Fibroblast of skin of left biceps (primary cell): ENCODE data around the gene PCDHA2.
"Not testable (repeated sequence)": the region's sequence is repeated elsewhere in the genome, so short reads cannot be mapped to it uniquely, and the experiment has no call there.

Experiments used
- DNase-seq, 2 experiments: peaks; one replicate each; pipeline ENCODE4 v3.0.0-alpha.2; 2013; ENCODE audit warnings: low read depth in 2 of 2

Gene PCDHA2

DNA sequence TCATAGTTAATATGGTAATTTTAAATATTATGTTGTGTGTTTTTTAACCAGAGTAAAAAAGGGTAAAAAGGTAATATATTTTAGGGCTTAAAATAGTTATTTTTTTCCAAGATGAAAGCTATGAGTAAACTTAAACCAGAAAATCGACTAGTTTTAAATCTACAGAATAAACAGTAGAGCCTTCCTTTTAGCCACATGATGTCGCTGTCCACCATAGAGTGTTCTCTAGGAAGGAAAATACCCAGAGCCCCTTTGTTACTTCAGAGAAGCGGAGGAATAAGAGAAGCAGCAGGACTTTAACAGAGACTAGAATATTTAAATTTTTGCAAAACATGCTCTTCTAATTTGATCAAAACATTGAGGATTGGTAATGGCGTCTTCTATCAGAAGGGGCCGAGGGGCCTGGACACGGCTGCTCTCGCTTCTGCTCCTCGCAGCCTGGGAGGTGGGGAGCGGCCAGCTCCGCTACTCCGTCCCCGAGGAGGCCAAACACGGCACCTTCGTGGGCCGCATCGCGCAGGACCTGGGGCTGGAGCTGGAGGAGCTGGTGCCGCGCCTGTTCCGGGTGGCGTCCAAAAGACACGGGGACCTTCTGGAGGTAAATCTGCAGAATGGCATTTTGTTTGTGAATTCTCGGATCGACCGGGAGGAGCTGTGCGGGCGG lies at the start of gene PCDHA2:
Gene PCDHA2, plus strand, starts transcription at position 258 of the 664 bp plus-strand sequence.
- DNase-seq = no peak

DNA sequence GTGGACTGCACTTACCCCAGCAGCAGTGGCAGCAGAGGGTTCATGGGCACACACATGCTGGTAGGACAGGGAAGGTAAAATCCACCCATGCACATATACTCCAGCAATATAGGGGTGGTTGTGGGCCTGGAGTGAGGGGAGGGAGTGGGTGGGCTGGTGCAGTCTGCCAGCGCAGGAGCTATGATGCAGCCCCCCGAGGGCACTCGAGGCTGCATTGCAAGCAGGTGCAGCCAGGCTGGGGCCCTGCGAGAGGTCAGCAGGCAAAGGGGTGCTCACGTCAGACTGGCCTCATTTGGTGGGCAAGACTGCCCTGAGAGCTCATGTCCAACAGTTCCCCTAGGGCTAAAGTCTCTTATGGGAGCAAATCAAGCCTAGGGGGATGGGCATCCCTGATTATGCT lies 41.1 kb upstream of the PCDHA2 start:
- DNase-seq = no peak

DNA sequence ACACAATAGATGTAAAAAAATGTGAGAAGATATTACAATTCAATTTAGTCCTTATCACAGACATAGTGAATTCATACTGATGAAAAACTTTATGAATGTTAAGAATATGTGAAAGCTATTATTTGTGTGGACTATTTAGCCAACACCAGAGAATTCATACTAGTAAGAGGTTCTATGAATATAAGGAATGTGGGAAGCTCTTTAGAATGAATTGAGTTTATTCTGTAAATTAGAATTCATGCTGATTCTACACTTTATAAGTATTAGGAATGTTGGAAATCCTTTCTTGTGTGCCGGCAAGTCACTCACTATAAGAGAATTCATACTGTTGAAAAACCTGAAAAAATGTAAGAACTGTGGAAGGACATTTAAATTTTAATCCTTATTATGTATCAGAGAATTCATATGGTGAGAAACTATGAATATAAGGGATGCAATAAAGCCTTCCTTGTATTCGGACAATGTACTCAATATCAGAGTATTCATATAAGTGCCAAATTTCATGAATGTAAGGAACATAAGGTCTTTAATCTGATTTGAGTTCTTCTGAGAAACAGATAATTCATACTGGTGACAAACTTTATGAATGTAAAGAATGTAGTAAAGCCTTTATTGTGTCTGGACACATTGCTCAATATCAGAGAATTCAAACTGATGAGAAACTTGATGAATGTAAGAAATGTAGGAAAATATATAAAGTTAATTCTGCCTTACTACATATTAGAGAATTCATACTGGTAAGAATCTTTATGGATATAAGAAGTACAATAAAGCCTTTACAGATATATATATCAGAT lies 30.3 kb upstream of the PCDHA2 start:
- DNase-seq = no peak

DNA sequence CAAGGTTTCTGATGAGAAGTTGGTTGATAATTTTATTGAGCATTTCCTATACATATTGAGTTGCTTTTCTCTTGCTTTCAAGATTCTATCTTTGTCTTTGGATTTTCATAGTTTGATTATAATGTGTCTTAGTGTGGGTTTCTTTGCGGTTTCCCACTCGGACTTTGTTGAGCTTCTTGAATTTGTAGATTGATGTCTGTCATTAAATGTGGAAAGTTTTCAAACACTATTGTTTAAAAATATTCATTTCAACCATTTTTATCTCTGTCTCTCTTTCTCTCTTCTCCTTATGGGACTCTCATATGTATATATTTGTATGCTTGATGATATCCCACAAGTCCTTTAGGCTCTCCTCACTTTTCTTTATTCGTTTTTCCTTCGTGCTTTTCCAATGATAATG lies 27.2 kb upstream of the PCDHA2 start:
- no peak for DNase-seq

DNA sequence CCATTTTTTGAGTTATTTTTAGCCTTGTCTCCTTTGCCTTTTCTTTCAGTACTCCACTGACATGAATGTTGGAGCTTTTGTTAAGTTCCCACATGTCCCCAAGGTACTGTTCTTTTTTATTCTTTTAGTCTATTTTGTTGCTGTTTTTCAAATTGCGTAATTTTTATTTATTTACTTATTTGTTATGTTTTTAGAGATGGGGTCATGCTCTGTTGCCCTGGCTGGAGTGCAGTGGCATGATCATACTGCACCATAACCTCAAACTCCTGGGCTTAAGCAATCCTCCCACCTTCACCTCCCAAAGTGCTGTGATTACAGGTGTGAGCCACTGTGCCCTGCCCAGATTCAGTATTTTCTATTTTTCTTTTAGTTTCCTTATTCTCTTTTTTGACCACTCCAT lies 14.1 kb upstream of the PCDHA2 start:
- no peak for DNase-seq

DNA sequence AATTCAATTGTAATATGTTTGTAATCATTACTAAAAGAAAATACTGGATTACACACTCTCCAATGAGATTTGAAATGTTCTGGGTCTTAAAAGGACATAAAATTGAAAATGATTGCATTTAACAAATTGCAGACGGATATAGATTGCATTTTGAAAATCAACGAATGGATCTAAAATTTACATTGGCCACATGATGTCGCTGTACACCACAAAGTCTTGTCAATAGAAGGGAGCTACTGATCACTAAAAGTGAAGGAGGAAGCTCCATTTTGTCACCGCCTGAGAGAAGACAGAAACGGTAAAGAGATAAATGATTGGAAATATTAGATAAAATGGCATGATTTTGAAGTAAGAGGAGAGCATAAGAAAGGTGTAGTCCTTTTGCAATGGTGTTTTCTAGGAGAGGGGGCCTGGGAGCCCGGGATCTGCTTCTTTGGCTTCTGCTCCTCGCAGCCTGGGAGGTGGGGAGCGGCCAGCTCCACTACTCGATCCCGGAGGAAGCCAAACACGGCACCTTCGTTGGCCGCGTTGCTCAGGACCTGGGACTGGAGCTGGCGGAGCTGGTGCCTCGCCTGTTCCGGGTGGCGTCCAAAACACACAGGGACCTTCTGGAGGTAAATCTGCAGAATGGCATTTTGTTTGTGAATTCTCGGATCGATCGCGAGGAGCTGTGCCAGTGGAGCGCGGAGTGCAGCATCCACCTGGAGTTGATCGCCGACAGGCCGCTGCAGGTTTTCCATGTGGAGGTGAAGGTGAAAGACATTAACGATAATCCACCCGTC lies 8.6 kb upstream of the PCDHA2 start, which contains the start of gene PCDHA1:
Gene PCDHA1, plus strand, starts transcription at position 236 of the 782 bp plus-strand sequence.
- DNase-seq = no peak

DNA sequence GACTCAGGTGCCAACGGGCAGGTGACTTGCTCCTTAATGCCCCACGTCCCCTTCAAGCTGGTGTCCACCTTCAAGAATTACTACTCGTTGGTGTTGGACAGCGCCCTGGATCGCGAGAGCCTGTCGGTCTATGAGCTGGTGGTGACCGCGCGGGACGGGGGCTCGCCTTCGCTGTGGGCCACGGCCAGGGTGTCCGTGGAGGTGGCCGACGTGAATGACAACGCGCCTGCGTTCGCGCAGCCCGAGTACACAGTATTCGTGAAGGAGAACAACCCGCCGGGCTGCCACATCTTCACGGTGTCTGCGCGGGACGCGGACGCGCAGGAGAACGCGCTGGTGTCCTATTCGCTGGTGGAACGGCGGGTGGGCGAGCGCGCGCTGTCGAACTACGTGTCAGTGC lies 7.2 kb upstream of the PCDHA2 start:
- DNase-seq = not testable (repeated sequence)

DNA sequence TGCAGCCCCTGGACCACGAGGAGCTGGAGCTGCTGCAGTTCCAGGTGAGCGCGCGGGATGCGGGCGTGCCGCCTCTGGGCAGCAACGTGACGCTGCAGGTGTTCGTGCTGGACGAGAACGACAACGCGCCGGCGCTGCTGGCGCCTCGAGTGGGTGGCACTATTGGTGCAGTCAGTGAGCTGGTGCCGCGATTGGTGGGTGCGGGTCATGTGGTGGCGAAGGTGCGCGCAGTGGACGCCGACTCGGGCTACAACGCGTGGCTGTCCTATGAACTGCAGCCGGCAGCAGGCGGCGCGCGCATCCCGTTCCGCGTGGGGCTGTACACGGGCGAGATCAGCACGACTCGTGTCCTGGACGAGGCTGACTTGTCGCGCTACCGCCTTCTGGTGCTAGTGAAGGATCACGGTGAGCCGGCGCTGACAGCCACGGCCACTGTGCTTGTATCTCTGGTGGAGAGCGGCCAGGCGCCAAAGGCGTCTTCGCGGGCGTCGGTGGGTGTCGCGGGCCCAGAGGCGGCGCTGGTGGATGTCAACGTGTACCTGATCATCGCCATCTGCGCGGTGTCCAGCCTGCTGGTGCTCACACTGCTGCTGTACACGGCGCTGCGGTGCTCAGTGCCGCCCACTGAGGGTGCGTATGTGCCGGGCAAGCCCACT lies 6.7 kb upstream of the PCDHA2 start:
- DNase-seq = not testable (repeated sequence)

DNA sequence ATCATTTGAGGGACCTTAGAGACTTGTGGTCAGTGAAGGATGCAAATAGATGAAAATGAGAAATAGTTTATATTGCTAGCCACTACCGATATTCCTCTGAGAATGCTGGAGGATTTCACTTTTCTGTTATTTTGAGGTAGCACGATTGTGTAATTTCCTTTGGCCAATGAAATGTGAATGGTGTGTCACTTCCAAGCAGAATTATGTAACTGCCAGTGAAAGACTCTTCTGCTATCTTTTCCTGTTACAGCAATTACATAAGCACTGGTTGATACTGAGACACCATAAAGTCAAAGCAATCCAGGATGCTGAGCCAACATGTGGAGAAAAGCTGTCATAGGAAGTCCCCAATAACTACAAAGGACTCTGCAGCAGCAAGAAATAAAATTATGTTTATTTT lies 3.6 kb upstream of the PCDHA2 start:
- no peak for DNase-seq

DNA sequence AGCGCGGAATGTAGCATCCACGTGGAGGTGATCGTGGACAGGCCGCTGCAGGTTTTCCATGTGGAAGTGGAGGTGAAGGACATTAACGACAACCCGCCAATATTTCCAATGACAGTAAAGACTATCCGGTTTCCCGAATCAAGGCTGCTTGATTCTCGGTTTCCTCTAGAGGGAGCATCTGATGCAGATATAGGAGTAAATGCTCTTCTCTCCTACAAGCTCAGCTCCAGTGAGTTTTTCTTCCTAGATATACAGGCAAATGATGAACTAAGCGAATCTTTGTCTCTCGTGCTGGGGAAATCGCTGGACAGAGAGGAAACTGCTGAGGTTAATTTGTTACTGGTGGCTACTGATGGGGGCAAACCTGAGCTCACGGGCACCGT lies 598 bp downstream of the PCDHA2 start:
- no peak for DNase-seq

DNA sequence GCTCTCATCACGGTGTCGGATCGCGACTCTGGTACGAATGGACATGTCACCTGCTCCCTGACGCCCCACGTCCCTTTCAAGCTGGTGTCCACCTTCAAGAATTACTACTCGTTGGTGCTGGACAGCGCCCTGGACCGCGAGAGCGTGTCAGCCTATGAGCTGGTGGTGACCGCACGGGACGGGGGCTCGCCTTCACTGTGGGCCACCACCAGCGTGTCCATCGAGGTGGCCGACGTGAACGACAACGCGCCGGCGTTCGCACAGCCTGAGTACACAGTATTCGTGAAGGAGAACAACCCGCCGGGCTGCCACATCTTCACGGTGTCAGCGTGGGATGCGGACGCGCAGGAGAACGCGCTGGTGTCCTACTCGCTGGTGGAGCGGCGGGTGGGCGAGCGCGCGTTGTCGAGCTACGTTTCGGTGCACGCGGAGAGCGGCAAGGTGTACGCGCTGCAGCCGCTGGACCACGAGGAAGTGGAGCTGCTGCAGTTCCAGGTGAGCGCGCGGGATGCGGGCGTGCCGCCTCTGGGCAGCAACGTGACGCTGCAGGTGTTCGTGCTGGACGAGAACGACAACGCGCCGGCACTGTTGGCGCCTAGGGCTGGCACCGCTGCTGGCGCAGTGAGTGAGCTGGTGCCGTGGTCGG lies 1.5 kb downstream of the PCDHA2 start:
- DNase-seq = not testable (repeated sequence)

DNA sequence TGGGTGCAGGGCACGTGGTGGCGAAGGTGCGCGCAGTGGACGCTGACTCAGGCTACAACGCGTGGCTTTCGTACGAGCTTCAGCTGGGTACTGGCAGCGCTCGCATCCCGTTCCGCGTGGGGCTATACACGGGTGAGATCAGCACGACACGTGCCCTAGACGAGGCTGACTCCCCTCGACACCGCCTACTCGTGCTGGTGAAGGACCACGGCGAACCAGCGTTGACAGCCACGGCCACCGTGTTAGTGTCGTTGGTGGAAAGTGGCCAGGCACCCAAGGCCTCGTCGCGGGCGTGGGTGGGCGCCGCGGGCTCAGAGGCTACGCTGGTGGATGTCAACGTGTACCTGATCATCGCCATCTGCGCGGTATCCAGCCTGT lies 2.1 kb downstream of the PCDHA2 start:
- no peak for DNase-seq

DNA sequence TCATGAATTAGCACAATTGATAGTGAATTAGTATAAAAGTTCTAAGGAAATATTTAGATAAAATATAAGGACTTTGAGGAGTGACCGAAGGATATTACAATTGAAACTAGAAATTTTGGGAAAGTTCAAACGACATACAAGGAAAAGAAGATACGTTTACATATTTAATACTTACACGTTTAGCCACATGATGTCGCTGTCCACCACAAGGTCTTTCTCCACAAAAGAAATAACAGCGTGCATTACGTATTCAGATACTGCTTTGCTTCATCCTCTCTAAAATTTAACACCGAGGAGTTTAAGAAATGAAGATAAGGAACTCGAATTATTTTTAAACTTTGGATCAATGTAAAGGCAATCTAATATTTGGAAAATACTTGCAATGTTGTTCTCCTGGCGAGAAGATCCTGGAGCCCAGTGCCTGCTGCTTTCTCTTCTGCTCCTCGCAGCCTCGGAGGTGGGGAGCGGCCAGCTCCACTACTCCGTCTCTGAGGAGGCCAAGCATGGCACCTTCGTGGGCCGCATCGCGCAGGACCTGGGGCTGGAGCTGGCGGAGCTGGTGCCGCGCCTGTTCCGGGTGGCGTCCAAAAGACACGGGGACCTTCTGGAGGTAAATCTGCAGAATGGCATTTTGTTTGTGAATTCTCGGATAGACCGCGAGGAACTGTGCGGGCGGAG lies 6.3 kb downstream of the PCDHA2 start, which contains the start of gene PCDHA3:
Gene PCDHA3, plus strand, starts transcription at position 242 of the 678 bp plus-strand sequence.
- no peak for DNase-seq

DNA sequence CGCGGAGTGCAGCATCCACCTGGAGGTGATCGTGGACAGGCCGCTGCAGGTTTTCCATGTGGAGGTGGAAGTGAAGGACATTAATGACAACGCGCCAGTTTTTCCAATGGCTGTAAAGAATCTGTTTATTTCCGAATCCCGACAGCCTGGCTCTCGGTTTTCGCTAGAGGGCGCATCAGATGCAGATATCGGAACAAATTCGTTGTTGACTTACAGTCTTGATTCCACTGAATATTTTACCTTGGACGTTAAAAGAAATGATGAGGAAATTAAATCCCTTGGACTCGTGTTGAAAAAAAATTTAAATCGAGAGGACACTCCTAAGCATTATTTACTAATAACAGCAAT lies 6.8 kb downstream of the PCDHA2 start:
- DNase-seq = no peak

DNA sequence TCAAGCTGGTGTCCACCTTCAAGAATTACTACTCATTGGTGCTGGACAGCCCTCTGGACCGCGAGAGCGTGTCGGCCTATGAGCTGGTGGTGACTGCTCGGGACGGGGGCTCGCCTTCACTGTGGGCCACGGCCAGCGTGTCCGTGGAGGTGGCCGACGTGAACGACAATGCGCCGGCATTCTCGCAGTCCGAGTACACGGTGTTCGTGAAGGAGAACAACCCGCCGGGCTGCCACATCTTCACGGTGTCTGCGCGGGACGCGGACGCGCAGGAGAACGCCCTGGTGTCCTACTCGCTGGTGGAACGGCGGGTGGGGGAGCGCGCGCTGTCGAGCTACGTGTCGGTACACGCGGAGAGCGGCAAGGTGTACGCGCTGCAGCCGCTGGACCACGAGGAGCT lies 7.7 kb downstream of the PCDHA2 start:
- not testable (repeated sequence) for DNase-seq

DNA sequence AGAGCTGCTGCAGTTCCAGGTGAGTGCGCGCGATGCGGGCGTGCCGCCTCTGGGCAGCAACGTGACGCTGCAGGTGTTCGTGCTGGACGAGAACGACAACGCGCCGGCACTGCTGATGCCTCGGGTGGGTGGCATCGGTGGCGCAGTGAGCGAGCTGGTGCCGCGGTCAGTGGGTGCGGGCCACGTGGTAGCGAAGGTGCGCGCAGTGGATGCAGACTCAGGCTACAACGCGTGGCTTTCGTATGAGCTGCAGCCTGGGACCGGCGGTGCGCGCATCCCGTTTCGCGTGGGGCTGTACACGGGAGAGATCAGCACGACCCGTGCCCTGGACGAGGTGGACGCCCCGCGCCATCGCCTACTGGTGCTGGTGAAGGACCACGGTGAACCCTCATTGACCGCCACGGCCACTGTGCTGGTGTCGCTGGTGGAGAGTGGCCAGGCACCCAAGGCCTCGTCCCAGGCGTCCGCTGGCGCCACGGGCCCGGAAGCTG lies 8.2 kb downstream of the PCDHA2 start:
- no peak for DNase-seq

DNA sequence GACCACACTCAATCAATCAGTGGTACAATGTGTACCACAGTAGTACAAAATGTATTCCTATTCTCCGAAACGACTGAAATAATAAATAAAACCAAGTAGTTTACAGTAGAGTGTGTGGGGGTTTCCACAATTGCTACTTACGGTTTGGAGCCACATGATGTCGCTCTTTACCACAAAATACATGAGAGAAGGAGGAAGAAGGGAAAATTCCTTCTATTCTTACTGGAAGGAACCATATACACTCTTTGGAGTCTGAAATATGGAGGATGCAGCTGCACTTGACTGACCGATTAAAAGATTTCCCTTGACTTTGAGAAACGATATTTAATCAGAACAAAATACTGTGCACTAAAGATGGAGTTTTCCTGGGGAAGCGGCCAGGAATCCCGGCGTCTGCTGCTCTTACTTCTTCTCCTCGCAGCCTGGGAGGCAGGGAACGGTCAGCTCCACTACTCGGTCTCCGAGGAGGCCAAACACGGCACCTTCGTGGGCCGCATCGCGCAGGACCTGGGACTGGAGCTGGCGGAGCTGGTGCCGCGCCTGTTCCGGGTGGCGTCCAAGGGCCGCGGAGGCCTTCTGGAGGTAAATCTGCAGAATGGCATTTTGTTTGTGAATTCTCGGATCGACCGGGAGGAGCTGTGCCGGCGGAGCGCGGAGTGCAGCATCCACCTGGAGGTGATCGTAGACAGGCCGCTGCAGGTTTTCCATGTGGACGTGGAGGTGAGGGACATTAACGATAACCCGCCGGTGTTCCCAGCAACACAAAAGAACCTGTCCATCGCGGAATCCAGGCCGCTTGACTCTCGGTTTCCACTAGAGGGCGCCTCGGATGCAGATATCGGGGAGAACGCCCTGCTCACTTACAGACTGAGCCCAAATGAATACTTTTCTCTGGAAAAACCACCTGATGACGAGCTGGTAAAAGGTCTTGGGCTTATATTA lies 12.5 kb downstream of the PCDHA2 start, which contains the start of gene PCDHA4:
Gene PCDHA4, plus strand, starts transcription at position 235 of the 942 bp plus-strand sequence.
- no peak for DNase-seq

DNA sequence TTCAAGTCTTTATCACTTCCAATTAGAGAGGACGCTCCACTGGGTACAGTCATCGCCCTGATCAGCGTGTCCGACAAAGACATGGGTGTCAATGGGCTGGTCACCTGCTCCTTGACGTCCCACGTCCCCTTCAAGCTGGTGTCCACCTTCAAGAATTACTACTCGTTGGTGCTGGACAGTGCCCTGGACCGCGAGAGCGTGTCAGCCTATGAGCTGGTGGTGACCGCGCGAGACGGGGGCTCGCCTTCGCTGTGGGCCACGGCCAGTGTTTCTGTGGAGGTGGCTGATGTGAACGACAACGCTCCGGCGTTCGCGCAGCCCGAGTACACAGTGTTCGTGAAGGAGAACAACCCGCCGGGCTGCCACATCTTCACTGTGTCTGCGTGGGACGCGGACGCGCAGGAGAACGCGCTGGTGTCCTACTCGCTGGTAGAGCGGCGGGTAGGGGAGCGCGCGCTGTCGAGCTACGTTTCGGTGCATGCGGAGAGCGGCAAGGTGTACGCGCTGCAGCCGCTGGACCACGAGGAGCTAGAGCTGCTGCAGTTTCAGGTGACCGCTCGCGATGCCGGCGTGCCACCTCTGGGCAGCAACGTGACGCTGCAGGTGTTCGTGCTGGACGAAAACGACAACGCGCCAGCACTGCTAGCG lies 13.7 kb downstream of the PCDHA2 start:
- DNase-seq = not testable (repeated sequence)

DNA sequence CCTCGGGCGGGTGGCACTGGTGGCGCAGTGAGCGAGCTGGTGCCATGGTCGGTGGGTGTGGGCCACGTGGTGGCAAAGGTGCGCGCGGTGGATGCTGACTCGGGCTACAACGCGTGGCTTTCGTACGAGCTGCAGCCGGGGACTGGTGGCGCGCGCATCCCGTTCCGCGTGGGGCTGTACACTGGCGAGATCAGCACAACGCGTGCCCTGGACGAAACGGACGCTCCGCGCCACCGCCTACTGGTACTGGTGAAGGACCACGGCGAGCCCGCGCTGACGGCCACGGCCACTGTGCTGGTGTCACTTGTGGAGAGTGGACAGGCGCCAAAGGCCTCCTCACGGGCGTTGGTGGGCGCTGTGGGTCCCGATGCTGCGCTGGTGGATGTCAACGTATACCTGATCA lies 14.2 kb downstream of the PCDHA2 start:
- no peak for DNase-seq
